GM18873 (cell line): ENCODE data around the gene NPAS3.

Source experiments
- ATAC-seq: cut with Tn5 transposase; IDR thresholded peaks from one replicate; pipeline ENCODE4 v1.9.1; 2021; ENCODE audit warnings: mild to moderate bottlenecking, moderate library complexity, moderate number of reproducible peaks; ENCODE audit not compliant: unreplicated experiment, low FRiP score

Gene NPAS3

GRCh38 chr14:33237115-33237740, 298.5 kb downstream of the NPAS3 start:
- ATAC-seq: no peak

- ATAC-seq: no peak
These were observed 300.8 kb downstream of the NPAS3 start for GRCh38 chr14:33239465-33239864.

GRCh38 chr14:33240466-33240865, 301.8 kb downstream of the NPAS3 start:
- no peak for ATAC-seq

- no peak for ATAC-seq
These were observed 302.7 kb downstream of the NPAS3 start for GRCh38 chr14:33241331-33241730.

GRCh38 chr14:33249233-33249820, 310.6 kb downstream of the NPAS3 start:
- ATAC-seq: no peak

- no peak for ATAC-seq
These were observed 312.3 kb downstream of the NPAS3 start for GRCh38 chr14:33250963-33251362.

- ATAC-seq: no peak
These were observed 315.7 kb downstream of the NPAS3 start for GRCh38 chr14:33254342-33254741.

- no peak for ATAC-seq
These were observed 316.2 kb downstream of the NPAS3 start for GRCh38 chr14:33254861-33255395.

- no peak for ATAC-seq
These were observed 319.1 kb downstream of the NPAS3 start for GRCh38 chr14:33257796-33258195.

GRCh38 chr14:33259764-33260163, 321.1 kb downstream of the NPAS3 start:
- ATAC-seq: no peak

GRCh38 chr14:33271216-33271615, 332.5 kb downstream of the NPAS3 start:
- ATAC-seq: no peak

GRCh38 chr14:33271891-33272290, 333.2 kb downstream of the NPAS3 start:
- ATAC-seq: no peak

GRCh38 chr14:33273978-33274377, 335.3 kb downstream of the NPAS3 start:
- ATAC-seq: no peak

GRCh38 chr14:33275879-33276278, 337.2 kb downstream of the NPAS3 start:
- ATAC-seq: no peak

GRCh38 chr14:33279865-33280264, 341.2 kb downstream of the NPAS3 start:
- ATAC-seq: no peak

GRCh38 chr14:33280646-33281045, 342.0 kb downstream of the NPAS3 start:
- ATAC-seq: no peak

GRCh38 chr14:33282331-33283230, 343.9 kb downstream of the NPAS3 start:
- no peak for ATAC-seq

- no peak for ATAC-seq
These were observed 347.4 kb downstream of the NPAS3 start for GRCh38 chr14:33285902-33286700.

GRCh38 chr14:33287189-33287588, 348.5 kb downstream of the NPAS3 start:
- ATAC-seq: no peak

- ATAC-seq: no peak
These were observed 352.0 kb downstream of the NPAS3 start for GRCh38 chr14:33290641-33291040.
